Stimulated activated CD8-positive, alpha-beta memory T cell treated with anti-CD3 and anti-CD28 coated beads, Interleukin-2, amount 100 ng/mL, for 1 hour (primary cell): ENCODE measurements around the gene ALDH3B2.
A peak's percentile ranks its signal among the peaks of the same experiment; 100 is the strongest.

Experiments
- DNase-seq, 2 donors: peaks; one replicate each; pipeline ENCODE4 v3.0.0-alpha.2; 2020; ENCODE audit warnings: low read depth in 2 of 2

ALDH3B2 gene

DNA sequence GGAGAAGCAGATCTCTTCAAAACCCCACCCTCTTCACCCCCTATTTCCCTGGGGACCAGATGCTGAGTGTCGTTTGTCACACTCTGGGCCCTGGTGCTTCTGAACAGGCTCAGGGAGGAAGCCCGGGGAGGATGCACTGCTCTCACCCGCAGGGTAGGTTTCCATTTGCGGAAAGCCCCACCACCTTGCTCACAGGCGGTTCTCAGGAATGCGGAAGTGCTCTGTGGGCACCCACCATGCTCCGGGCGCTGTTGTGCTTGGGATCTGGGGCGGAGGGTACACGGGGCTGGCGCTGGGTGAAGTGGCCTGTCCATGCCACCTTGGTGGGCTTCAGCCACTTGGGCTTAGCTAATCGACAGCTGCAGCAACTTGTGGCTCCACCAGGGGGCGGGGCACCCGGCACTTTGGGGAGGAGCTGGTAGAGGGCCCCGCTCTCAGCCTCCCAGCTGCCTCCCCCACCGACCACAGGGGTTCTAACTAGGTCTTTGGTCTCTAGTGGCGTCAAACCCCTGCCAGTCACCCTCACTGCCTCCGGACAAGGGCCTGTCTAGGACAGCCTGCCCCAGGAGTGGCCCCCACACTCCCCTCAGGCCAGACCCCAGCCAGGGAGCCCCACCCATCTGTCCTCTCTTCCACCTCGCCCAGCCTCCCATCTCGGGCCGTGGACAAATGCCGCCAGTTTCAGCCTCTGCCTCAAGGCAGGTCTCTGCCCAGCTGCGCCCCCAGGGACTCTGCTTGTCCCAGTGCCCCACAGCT is 60.3 kb downstream of the ALDH3B2 start:
- peak; percentile 63 to 74 for DNase-seq

- no peak for DNase-seq
Observed at GRCh38 chr11:67613313-67613959, 61.0 kb downstream of the ALDH3B2 start.

DNA sequence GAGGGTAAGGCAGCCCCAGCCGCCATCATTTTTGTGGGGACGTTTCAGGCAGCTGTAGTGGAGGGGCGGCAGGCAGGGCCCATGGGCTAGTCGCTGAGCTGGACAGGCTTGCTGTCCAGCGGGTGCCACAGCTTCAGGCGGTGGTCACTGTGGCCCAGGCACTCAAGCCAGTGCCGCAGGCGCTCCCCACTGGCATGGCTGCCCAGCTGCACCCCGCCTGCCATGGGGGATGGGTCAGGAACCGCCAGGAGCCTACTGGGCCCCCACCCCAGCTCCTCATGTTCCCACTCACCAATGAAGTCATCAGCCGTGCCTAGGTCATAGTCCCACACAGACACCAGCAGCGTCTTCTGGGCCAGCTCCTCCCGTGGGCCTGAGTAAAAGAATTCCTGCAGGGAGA is 61.7 kb downstream of the ALDH3B2 start:
- DNase-seq = no peak
